NOMO-1 treated with dmso at 0.1 percent for 144 hours (cell line): ENCODE results near the gene ZBTB39.
"Not testable (repeated sequence)": the region's sequence is repeated elsewhere in the genome, so short reads cannot be mapped to it uniquely, and the experiment has no call there.

Experiments
- DNase-seq: peaks from one replicate; lab custom pipeline; 2025; ENCODE audit not compliant: unreplicated experiment; lab: John Stamatoyannopoulos, UW

Gene ZBTB39

DNA sequence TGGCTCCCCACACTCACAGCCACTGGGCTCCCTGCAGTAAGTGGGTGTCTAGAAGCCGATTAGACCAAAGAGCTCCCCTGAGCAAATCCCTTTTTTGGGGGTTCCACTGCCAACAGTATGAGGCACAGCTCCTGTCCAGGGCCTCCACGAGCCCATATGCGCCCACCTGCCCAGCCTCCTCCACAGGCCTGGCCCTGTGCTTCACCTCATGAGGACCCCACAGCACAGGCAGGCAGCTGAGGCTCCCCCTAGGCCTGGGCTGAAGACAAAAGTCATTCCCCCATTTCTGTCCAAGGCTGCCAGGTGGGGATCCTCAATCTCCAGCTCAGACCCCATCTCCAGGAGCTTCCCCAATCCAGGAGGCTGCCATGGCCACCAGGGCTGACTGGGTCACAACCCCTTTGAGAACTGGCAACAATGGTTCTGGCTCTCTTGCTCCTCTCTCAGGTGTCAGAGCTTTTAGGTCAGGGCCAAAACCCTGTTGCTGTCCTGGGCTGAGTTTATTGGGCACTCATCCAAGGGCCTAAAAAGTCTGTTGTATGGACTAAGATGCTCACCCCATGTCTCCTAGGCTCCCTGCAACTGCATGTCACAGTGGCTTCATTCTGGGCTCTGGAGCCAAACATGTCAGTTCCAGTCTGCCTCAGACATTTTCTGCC is 23.6 kb downstream of the ZBTB39 start:
- DNase-seq = not testable (repeated sequence)

DNA sequence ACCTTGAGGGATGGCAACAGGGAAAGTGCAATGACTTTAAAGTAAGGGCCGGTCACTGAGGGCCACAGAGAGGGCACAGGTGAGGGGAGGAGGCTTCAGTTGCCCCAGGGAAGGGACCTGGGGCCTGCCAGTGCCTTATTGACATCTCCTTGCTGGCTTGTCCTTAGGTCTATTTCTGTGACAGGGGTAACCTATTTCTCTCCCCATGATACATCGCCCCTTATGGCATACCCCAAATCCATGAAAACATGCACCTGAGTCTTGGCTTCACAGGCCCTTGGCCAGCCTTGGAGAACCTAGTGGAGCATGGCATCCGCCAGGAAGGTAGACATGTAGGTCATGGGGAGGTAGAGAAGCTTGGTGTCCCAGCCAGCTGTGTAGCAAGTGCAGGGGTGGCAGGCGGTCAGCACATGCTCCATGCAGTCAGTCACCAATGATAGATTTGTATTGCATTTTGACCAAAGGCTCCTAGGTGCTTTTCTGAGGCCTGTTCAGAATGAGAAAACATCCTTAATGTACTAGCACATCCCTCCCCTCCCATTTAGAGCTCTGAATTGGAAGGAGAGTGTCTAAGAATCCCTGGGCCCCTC is 25.3 kb downstream of the ZBTB39 start:
- no peak for DNase-seq

GRCh38 chr12:56980268-56980667 is 26.1 kb downstream of the ZBTB39 start:
- DNase-seq = no peak

DNA sequence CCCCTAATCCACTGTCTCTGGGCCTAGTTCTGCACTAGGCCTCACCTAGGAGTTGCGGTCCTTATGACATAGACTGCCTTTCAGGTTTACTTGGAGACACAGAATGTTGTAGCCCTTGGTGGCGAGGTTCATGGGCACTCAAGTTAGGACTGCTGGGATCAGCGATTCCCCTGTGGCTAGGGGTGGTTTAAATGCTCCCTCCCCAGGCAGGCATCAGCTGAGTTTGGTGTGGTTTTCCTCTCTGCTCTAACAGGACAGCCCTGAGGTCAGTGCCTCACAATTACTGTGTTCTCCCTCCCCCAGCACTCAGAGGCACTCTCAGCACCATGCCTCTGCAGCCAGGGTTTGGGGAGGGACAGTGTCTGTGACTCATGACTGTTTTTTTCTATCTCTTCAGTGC is 26.7 kb downstream of the ZBTB39 start:
- DNase-seq = no peak

- DNase-seq = no peak
These were observed 27.8 kb downstream of the ZBTB39 start for GRCh38 chr12:56978397-56979138.

DNA sequence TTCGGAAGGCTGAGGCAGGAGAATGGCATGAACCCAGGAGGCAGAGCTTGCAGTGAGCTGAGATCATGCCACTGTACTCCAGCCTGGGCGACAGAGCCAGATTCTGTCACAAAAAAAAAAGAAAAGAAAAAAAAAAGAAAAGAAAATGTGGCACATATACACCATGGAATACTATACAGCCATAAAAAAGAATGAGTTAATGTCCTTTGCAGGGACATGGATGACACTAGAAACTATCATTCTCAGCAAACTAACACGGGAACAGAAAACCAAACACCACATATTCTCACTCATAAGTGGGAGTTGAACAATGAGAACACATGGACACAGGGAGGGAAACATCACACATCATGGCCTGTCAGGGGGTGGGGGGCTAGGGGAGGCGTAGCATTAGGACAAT is 29.0 kb downstream of the ZBTB39 start:
- DNase-seq = not testable (repeated sequence)

DNA sequence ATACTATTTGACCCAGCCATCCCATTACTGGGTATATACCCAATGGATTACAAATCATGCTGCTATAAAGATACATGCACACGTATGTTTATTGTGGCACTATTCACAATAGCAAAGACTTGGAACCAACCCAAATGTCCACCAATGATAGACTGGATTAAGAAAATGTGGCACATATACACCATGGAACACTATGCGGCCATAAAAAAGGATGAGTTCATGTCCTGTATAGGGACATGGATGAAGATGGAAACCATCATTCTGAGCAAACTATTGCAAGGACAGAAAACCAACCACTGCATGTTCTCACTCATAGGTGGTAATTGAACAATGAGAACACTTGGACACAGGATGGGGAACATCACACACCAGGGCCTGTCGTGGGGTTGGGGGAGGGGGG is 32.1 kb downstream of the ZBTB39 start:
- not testable (repeated sequence) for DNase-seq

GRCh38 chr12:56968910-56969309 is 37.4 kb downstream of the ZBTB39 start:
- not testable (repeated sequence) for DNase-seq

DNA sequence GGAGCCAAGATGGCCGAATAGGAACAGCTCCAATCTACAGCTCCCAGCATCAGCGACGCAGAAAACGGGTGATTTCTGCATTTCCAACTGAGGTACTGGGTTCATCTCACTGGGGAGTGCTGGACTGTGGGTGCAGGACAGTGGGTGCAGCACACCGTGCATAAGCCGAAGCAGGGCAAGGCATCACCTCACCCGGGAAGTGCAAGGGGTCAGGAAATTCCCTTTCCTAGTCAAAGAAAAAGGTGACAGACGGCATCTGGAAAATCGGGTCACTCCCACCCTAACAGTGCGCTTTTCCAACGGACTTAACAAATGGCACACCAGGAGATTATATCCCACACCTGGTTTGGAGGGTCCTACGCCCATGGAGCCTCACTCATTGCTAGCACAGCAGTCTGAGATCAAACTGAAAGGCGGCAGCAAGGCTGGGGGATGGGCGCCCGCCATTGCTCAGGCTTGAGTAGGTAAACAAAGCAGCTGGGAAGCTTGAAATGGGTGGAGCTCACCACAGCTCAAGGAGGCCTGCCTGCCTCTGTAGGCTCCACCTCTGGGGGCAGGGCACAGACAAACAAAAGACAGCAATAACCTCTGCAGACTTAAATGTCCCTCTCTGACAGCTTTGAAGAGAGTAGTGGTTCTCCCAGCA is 40.2 kb downstream of the ZBTB39 start:
- DNase-seq = not testable (repeated sequence)

GRCh38 chr12:56965124-56965523 is 41.2 kb downstream of the ZBTB39 start:
- DNase-seq = not testable (repeated sequence)

DNA sequence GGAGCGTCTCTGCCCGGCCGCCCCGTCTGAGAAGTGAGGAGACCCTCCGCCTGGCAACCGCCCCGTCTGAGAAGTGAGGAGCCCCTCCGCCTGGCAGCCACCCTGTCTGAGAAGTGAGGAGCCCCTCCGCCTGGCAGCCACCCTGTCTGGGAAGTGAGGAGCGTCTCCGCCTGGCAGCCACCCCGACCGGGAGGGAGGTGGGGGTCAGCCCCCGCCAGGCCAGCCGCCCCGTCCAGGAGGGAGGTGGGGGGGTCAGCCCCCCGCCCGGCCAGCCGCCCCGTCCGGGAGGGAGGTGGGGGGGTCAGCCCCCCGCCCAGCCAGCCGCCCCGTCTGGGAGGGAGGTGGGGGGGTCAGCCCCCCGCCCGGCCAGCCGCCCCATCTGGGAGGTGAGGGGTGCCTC is 42.8 kb downstream of the ZBTB39 start:
- DNase-seq = not testable (repeated sequence)

DNA sequence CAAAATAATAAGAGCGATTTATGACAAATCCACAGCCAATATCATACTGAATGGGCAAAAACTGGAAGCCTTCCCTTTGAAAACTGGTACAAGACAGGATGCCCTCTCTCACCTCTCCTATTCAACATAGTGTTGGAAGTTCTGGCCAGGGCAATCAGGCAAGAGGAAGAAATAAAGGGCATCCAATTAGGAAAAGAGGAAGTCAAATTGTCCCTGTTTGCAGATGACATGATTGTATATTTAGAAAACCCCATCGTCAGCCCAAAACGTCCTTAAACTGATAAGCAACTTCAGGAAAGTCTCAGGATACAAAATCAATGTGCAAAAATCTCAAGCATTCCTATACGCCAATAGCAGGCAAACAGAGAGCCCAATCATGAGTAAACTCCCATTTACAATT is 44.1 kb downstream of the ZBTB39 start:
- DNase-seq = not testable (repeated sequence)

DNA sequence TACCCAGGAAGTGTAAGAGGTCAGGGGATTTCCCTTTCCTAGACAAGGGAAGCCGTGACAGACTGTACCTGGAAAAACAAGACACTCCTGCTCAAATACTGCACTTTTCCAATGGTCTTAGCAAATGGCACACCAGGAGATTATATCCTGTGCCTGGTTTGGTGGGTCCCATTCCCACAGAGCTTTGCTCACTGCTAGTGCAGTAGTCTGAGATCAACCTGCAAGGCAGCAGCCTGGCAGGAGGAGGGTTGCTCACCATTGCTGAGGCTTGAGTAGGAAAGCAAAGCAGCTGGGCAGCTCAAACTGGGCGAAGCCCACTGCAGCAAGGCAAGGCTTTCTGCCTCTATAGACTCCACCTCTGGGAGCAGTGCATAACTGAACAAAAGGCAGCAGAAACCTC is 47.9 kb downstream of the ZBTB39 start:
- no peak for DNase-seq

DNA sequence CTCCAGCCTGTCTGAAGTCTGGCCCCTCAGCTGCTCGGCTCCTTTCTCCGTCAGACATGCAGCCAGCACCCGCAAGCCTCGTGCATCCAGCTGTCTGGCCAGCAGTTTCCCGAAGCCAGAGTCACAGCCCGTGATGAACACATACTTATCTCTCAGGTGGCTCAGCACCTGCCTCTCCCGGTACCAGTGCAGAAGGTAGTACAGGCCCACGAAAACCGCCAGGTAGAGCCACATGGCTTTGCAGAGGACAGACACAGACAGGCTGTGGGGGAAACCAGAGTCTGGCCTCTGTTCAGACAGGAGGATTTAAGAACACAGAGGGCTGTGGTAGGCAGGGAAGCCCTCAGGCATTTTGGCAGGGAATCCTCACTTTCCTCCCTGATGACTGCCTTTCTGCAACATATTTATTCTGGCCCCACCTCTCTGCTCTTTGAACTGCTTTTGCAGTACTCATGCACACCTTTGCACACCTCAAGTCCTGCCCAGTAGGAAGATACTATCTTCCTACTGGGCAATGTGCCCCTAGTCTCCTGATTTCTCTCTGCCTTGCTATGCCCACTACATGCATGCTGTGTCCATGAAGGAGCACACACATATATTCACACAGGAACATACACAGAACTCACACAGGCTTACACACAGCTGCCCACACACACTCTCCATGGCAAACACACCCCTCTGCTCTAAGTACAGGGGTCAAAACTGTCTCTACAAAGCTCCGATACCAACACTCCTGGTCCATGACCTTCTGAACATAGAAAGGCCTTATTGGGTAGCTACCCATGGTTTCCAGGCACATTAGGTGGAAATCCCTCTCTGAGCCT is 48.9 kb downstream of the ZBTB39 start, which contains the start of gene RDH16:
TSS of gene RDH16 (minus strand) at position 380 of the 824 bp plus-strand sequence. CDS start at position 234, 146 bp downstream.
- DNase-seq = no peak

DNA sequence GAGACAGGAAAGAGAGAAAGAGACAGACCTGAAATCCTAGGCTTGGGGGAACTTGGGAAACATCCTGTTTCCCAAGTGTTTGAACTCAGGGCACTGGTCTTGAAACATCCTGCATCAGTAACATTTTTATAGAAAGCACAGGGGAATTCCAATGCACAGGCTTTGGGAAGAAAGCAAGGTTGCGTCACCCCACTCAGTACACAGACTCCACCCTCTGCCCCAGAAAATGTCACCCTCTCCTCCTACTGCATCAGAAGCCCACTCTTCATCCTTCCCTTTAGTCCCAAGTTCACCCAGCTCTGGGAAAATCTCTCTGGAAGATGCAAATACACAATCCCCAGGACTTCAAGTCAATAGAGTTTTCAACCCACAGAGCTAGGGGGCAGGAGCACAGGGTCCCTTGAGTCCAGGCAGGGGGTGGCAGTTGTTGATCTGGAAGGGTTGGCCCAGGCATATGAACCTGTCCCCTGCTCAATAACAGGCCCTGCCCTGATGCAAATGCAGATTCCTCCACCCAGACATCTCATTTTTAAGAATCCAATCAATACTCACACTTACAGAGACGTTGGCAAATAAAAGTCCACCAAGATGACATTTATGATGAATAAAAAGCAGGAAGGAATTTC is 50.6 kb downstream of the ZBTB39 start:
- DNase-seq = no peak

DNA sequence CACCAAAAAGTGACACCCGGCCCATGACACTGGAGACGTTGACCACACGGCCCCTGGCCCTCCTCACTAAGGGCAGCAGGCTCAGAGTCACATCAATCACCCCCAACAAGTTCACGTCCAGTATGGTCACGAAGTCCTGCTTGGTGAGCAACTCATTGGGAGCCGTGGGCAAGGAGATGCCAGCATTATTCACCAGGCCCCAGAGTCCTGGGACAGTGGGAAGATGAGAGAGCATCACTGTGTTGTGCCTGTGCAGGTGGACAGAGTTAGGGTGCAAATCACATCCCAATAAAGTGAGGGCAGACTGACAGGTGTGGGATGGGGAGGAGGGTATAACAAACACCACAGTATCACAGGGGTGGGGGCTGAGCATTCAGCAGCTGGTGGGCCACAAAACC is 51.4 kb downstream of the ZBTB39 start:
- no peak for DNase-seq

GRCh38 chr12:56954057-56954957 is 52.0 kb downstream of the ZBTB39 start:
- no peak for DNase-seq

DNA sequence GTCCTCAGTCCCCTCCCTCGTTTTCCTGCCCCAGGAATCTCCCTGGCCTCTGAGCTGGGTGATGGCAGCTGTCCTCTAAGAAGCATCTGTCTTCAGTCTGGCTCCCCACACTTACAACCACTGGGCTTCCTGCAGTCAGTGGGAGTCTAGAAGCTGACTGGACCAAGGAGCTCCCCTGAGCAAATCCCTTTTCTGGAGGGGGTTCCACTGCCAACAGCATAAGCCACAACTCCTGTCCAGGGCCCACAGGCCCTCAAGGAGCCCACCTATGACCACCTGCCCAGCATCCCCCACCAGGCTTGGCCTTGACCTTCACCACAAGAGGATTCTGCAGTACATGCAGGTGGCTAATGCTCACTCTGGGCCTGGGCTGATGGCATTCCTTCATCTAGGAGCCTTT is 53.0 kb downstream of the ZBTB39 start:
- DNase-seq = no peak

GRCh38 chr12:56951582-56952339 is 54.6 kb downstream of the ZBTB39 start:
- DNase-seq = no peak
